Tibial nerve (tissue), 4 donors: ENCODE results near the gene GRIK4. TPM values are rescaled to one million over a fixed set of nuclear protein-coding genes. Genes with fewer than 3 reads are reported as not detected.

Source experiments
- DNase-seq, 2 donors: peaks; one replicate each; pipeline ENCODE4 v3.0.0-alpha.2; 2019; ENCODE audit warnings: low spot score in 2 of 2
- H3K27ac ChIP-seq, 4 donors: fragments of 200-600 bp; sonication (generic) in 3 of 4; one replicate each; pipeline ENCODE4 v1.5.1; 2017 to 2019; ENCODE audit warnings: mild to moderate bottlenecking in 1 of 4
- H3K27me3 ChIP-seq, 2 donors: fragments of 200-600 bp; sonication (generic) in 1 of 2; one replicate each; pipeline versions ENCODE4 v1.5.1 to v1.6.0; 2017 to 2019
- H3K36me3 ChIP-seq, 3 donors: fragments of 200-600 bp; sonication (generic); one replicate each; pipeline ENCODE4 v1.5.1; 2018 to 2019
- H3K4me1 ChIP-seq, 4 donors: fragments of 200-600 bp; sonication (generic) in 3 of 4; one replicate each; pipeline ENCODE4 v1.5.1; 2017 to 2019
- H3K4me3 ChIP-seq, 4 donors: fragments of 200-600 bp; sonication (generic) in 3 of 4; one replicate each; pipeline ENCODE4 v1.5.1; 2017 to 2019; ENCODE audit warnings: mild to moderate bottlenecking in 1 of 4, moderate library complexity in 1 of 4
- H3K9me3 ChIP-seq, 4 donors: fragments of 200-600 bp; sonication (generic) in 3 of 4; one replicate each; pipeline ENCODE4 v1.5.1; 2017 to 2019
- CTCF ChIP-seq, 5 experiments: fragments of 200-600 bp in 3 of 5; fragments of 450-650 bp in 2 of 5; sonication (generic) in 3 of 5; IDR thresholded peaks; one replicate each; pipeline ENCODE4 v1.5.1; 2016 to 2019; ENCODE audit warnings: antibody characterized with exemption in 5 of 5, mild to moderate bottlenecking in 3 of 5, moderate library complexity in 2 of 5
- EP300 ChIP-seq, 2 donors: sonication (generic); formaldehyde crosslinking; IDR thresholded peaks; one replicate each; pipeline ENCODE4 v1.6.1; 2017; ENCODE audit warnings: antibody characterized with exemption in 2 of 2, mild to moderate bottlenecking in 1 of 2
- POLR2A ChIP-seq, 2 donors: fragments of 450-650 bp; IDR thresholded peaks; one replicate each; pipeline ENCODE4 v1.6.1; 2017; ENCODE audit warnings: antibody characterized with exemption in 2 of 2, mild to moderate bottlenecking in 2 of 2, moderate library complexity in 2 of 2
- whole genome bisulfite sequencing, 2 donors: methylation state at CpG; one replicate each; pipeline ENCODE4 v1.1.5; 2018; 5-methylcytosine and 5-hydroxymethylcytosine counted together
- total RNA-seq, 4 donors: library from RNA; depleted of rRNA; stranded (reverse); fragments of >200 nt; gene quantifications; one replicate each; pipeline ENCODE4 v1.1.0, GENCODE V29; 2016

The GRIK4 gene
- total RNA-seq, 4 donors from 2014 or later, result 0.22 to 0.98 TPM; not detected in 2

- WGBS, 2 donors, result 67 to 76% methylated on average over 8 of the region's 8 CpGs
- H3K9me3 ChIP-seq, result no peaks in the 10 kb centered on the region
- no peak overlapping the region for H3K4me3 ChIP-seq
- TF ChIP-seq CTCF (IDR thresholded peaks at IDR 0.05), result no peak
- TF ChIP-seq EP300 (IDR thresholded peaks at IDR 0.05), result no peak
- no peak for TF ChIP-seq POLR2A (IDR thresholded peaks at IDR 0.05)
- DNase-seq, result no peak
- H3K27me3 ChIP-seq, result no peaks in the 10 kb centered on the region
- no peaks in the 10 kb centered on the region for H3K36me3 ChIP-seq
- no peak overlapping the region for H3K27ac ChIP-seq
- peaks cover 0 to 4% (median 0%) of the 10 kb centered on the region in 4 donors for H3K4me1 ChIP-seq
Observed at GRCh38 chr11:120598517-120599257, 87.1 kb downstream of the GRIK4 start.

- Histone ChIP-seq H3K27ac (no peak overlapping the region), H3K9me3 (no peaks in the 10 kb centered on the region), H3K4me1 (peaks cover 0 to 4% (median 0%) of the 10 kb centered on the region in 4 donors), H3K27me3 (no peaks in the 10 kb centered on the region), H3K4me3 (no peak overlapping the region), H3K36me3 (no peaks in the 10 kb centered on the region)
- DNase-seq, result no peak
- TF ChIP-seq POLR2A (IDR thresholded peaks at IDR 0.05) (no peak), CTCF (IDR thresholded peaks at IDR 0.05) (no peak), EP300 (IDR thresholded peaks at IDR 0.05) (no peak)
- WGBS, 2 donors, result 84 to 89% methylated on average over 11 of the region's 11 CpGs
Observed at GRCh38 chr11:120599816-120600420, 88.4 kb downstream of the GRIK4 start.

- TF ChIP-seq CTCF (IDR thresholded peaks at IDR 0.05), result no peak
- TF ChIP-seq POLR2A (IDR thresholded peaks at IDR 0.05), result no peak
- TF ChIP-seq EP300 (IDR thresholded peaks at IDR 0.05), result no peak
- Histone ChIP-seq H3K27ac (no peak overlapping the region), H3K4me3 (no peak overlapping the region), H3K36me3 (no peaks in the 10 kb centered on the region), H3K4me1 (peaks cover 0 to 4% (median 0%) of the 10 kb centered on the region in 4 donors), H3K27me3 (no peaks in the 10 kb centered on the region), H3K9me3 (no peaks in the 10 kb centered on the region)
- no peak for DNase-seq
- WGBS, 2 donors, result 49 to 52% methylated on average over 4 of the region's 4 CpGs
Observed at GRCh38 chr11:120601536-120601935, 90.0 kb downstream of the GRIK4 start.

- Histone ChIP-seq H3K9me3 (no peaks in the 10 kb centered on the region), H3K4me3 (no peak overlapping the region), H3K27ac (no peak overlapping the region), H3K27me3 (no peaks in the 10 kb centered on the region), H3K4me1 (peaks cover 0 to 6% (median 0%) of the 10 kb centered on the region in 4 donors), H3K36me3 (no peaks in the 10 kb centered on the region)
- DNase-seq, result no peak
- WGBS, 2 donors, result 87 to 95% methylated on average over 3 of the region's 3 CpGs
- no peak for TF ChIP-seq EP300 (IDR thresholded peaks at IDR 0.05)
- TF ChIP-seq CTCF (IDR thresholded peaks at IDR 0.05), result no peak
- no peak for TF ChIP-seq POLR2A (IDR thresholded peaks at IDR 0.05)
Observed at GRCh38 chr11:120603071-120603470, 91.5 kb downstream of the GRIK4 start.

- Histone ChIP-seq H3K36me3 (no peaks in the 10 kb centered on the region), H3K4me1 (peaks cover 0 to 22% (median 2%) of the 10 kb centered on the region in 4 donors), H3K27ac (no peak overlapping the region), H3K27me3 (no peaks in the 10 kb centered on the region), H3K9me3 (no peaks in the 10 kb centered on the region), H3K4me3 (no peak overlapping the region)
- 86 to 91% methylated on average over 4 of the region's 4 CpGs for WGBS, 2 donors
- TF ChIP-seq POLR2A (IDR thresholded peaks at IDR 0.05) (no peak), EP300 (IDR thresholded peaks at IDR 0.05) (no peak), CTCF (IDR thresholded peaks at IDR 0.05) (no peak)
- DNase-seq, result no peak
Observed at GRCh38 chr11:120605469-120605868, 93.9 kb downstream of the GRIK4 start.
